GM12878 (cell line): ENCODE measurements around the gene PIK3R2. TPM values are rescaled to one million over a fixed set of nuclear protein-coding genes. Genes with fewer than 3 reads are reported as not detected.

ENCODE experiments used
- ATAC-seq: fragments of 200-7000 bp; cut with Tn5 transposase; 3 replicates; pipeline ENCODE4 v1.9.1; 2020; ENCODE audit warnings: mild to moderate bottlenecking, moderate library complexity
- BruUV-seq: library from RNA; stranded (reverse); fragments of 400-500 nt; replicated peaks from 2 replicates; lab custom pipeline; 2021; lab: Mats Ljungman, UMichigan
- CTCF ChIA-PET: fragments of 300-600 bp; sonication (Branson Sonifier 250); formaldehyde crosslinking; extraction: SDS; loops from one replicate; lab custom pipeline; 2021; ENCODE audit warnings: inconsistent platforms; lab: Yijun Ruan, JAX
- POLR2A ChIA-PET: fragments of 350-600 bp; formaldehyde crosslinking; extraction: SDS; loops from one replicate; lab custom pipeline; 2021; ENCODE audit warnings: inconsistent platforms; lab: Charles Lee
- RAD21 ChIA-PET: fragments of 300-600 bp; sonication (Branson Sonifier 250); formaldehyde crosslinking; loops from one replicate; lab custom pipeline; 2023; ENCODE audit warnings: antibody characterized with exemption; ENCODE audit not compliant: unreplicated experiment; lab: Charles Lee
- SMC1A ChIA-PET: fragments of 300-600 bp; sonication (Branson Sonifier 250); formaldehyde crosslinking; loops from one replicate; lab custom pipeline; 2023; ENCODE audit not compliant: unreplicated experiment, uncharacterized antibody; lab: Charles Lee
- DNase-seq: peaks from one replicate; pipeline ENCODE4 v3.0.0-alpha.2; 2011; ENCODE audit warnings: low read depth, low spot score
- FAIRE-seq: peaks from 3 replicates; lab custom pipeline; 2011; peaks lifted over from hg19 to GRCh38; lab: Jason Lieb, UNC
- H2AFZ ChIP-seq: 2 replicates; pipeline ENCODE4 v1.6.0; 2011; ENCODE audit warnings: low read depth, low read length, control low read depth; ENCODE audit not compliant: control insufficient read depth
- H3K27ac ChIP-seq: 2 replicates; pipeline ENCODE4 v1.5.1; 2011; ENCODE audit warnings: control low read depth; ENCODE audit not compliant: control insufficient read depth, insufficient read depth
- H3K27me3 ChIP-seq, 2 experiments: replicated peaks in 1 of 2; 2 replicates each; pipeline versions ENCODE4 v1.6.0 to v1.6.1; 2011; ENCODE audit warnings: low read length in 1 of 2; ENCODE audit not compliant: control insufficient read depth in 2 of 2, insufficient read depth in 2 of 2
- H3K36me3 ChIP-seq, 2 experiments: 2 replicates each; pipeline ENCODE4 v1.5.1; 2011; ENCODE audit warnings: low read length in 1 of 2; ENCODE audit not compliant: control insufficient read depth in 2 of 2, insufficient read depth in 2 of 2
- H3K4me1 ChIP-seq: 2 replicates; pipeline ENCODE4 v1.6.1; 2011; ENCODE audit warnings: mild to moderate bottlenecking, low read length, moderate library complexity, mixed read lengths; ENCODE audit not compliant: control insufficient read depth, insufficient read depth
- H3K4me2 ChIP-seq: 2 replicates; pipeline ENCODE4 v1.6.0; 2011; ENCODE audit warnings: control low read depth; ENCODE audit not compliant: control insufficient read depth, insufficient read depth
- H3K4me3 ChIP-seq: fragments of 200-600 bp; sonication (generic); 2 replicates; pipeline ENCODE4 v1.5.1; 2016
- H3K79me2 ChIP-seq: 2 replicates; pipeline ENCODE4 v1.6.0; 2011; ENCODE audit warnings: low read length; ENCODE audit not compliant: control insufficient read depth, insufficient read depth
- H3K9ac ChIP-seq: 2 replicates; pipeline ENCODE4 v1.8.0; 2011; ENCODE audit warnings: low read length, control low read depth, mixed read lengths; ENCODE audit not compliant: control insufficient read depth, insufficient read depth
- H3K9me3 ChIP-seq: replicated peaks from 3 replicates; pipeline ENCODE4 v1.5.1; 2011; ENCODE audit warnings: mild to moderate bottlenecking, low read length; ENCODE audit not compliant: control insufficient read depth, insufficient read depth
- H4K20me1 ChIP-seq: 2 replicates; pipeline ENCODE4 v1.6.0; 2011; ENCODE audit not compliant: control insufficient read depth, insufficient read depth
- CREB1 ChIP-seq: IDR thresholded peaks from 2 replicates; pipeline ENCODE4 v1.6.1; 2012; ENCODE audit warnings: low read depth, mild to moderate bottlenecking, inconsistent platforms
- CTCF ChIP-seq, 3 experiments: IDR thresholded peaks in 2 of 3; conservative IDR thresholded peaks in 1 of 3; 2 replicates each; pipeline ENCODE4 v1.5.1; 2011; ENCODE audit warnings: low read depth in 3 of 3, low read length in 3 of 3, mild to moderate bottlenecking in 3 of 3, control low read depth in 2 of 3, moderate library complexity in 2 of 3, inconsistent platforms in 1 of 3, mixed read lengths in 1 of 3; ENCODE audit not compliant: control insufficient read depth in 2 of 3, insufficient read depth in 1 of 3; ENCODE audit errors: extremely low read depth in 1 of 3
- EP300 ChIP-seq, 2 experiments: fragments of 150-350 bp in 1 of 2; IDR thresholded peaks; 2 replicates each; pipeline ENCODE4 v1.6.1; 2011 to 2012; ENCODE audit warnings: low read depth in 2 of 2, low read length in 2 of 2, borderline replicate concordance in 1 of 2, improper control_type of control experiment in 1 of 2, inconsistent platforms in 1 of 2; ENCODE audit not compliant: control insufficient read depth in 1 of 2
- FOXK2 ChIP-seq: fragments of 450-650 bp; IDR thresholded peaks from 2 replicates; pipeline ENCODE4 v1.6.1; 2017; ENCODE audit warnings: mild to moderate bottlenecking, moderate library complexity
- GABPA ChIP-seq: IDR thresholded peaks from 2 replicates; pipeline ENCODE4 v1.6.1; 2014; ENCODE audit warnings: antibody characterized with exemption, low read depth, mild to moderate bottlenecking, inconsistent platforms
- GATAD2B ChIP-seq: fragments of 450-650 bp; conservative IDR thresholded peaks from 2 replicates; pipeline ENCODE4 v1.6.1; 2017; ENCODE audit warnings: low read depth, mild to moderate bottlenecking, moderate library complexity
- RFX5 ChIP-seq: IDR thresholded peaks from 2 replicates; pipeline ENCODE4 v1.6.1; 2011; ENCODE audit warnings: low read depth, low read length, improper control_type of control experiment
- RUNX3 ChIP-seq: IDR thresholded peaks from 2 replicates; pipeline ENCODE4 v1.6.1; 2012; ENCODE audit warnings: low read length, inconsistent platforms
- SIN3A ChIP-seq: IDR thresholded peaks from 2 replicates; pipeline ENCODE4 v1.6.1; 2012; ENCODE audit warnings: low read depth, low read length, improper control_type of control experiment
- SP1 ChIP-seq: IDR thresholded peaks from one replicate; pipeline ENCODE4 v1.6.1; 2011; ENCODE audit warnings: low read depth, low read length
- ZNF24 ChIP-seq: fragments of 450-650 bp; IDR thresholded peaks from 2 replicates; pipeline ENCODE4 v1.6.1; 2017; ENCODE audit warnings: antibody characterized with exemption, mild to moderate bottlenecking
- WGBS: methylation state at CpG from one replicate; pipeline ENCODE4 v1.1.6; 2016; ENCODE audit warnings: low lambda C conversion rate; ENCODE audit not compliant: insufficient replicate concordance, insufficient coverage; ENCODE audit errors: missing lambda C conversion rate; 5-methylcytosine and 5-hydroxymethylcytosine counted together
- in situ Hi-C: fragments of 300-500 bp; cut with MboI; formaldehyde crosslinking; loops from 9 replicates; pipeline ENCODE4 v1.14.3; 2018; ENCODE audit warnings: mixed read lengths
- intact Hi-C: fragments of 100-400 bp; cut with micrococcal nuclease; formaldehyde crosslinking; loops from one replicate; pipeline ENCODE4 v1.14.2; 2022; ENCODE audit not compliant: unreplicated experiment
- polyA plus RNA-seq, 11 experiments: library from polyadenylated mRNA; depleted of rRNA in 4 of 11; unstranded in 6 of 11; stranded (reverse) in 5 of 11; fragments of >200 nt; fragmentation: Nextera tagmentation in 4 of 11; fragmentation: Illumina TruSeq in 1 of 11; extraction: Ambion mirVana in 4 of 11; extraction: Trizol in 1 of 11; gene quantifications; 1 replicate in 1 of 11; 2 replicates in 10 of 11; pipeline versions ENCODE4 v1.2.1 to v1.2.3, GENCODE V29; 2011 to 2016; ENCODE audit warnings: inconsistent platforms in 2 of 11, missing spikeins in 2 of 11, low read depth in 1 of 11
- total RNA-seq, 4 experiments: library from RNA; depleted of rRNA in 3 of 4; stranded (reverse); fragments of >200 nt in 3 of 4; fragmentation: Illumina TruSeq in 1 of 4; extraction: Trizol in 1 of 4; gene quantifications; 2 replicates each; pipeline versions ENCODE4 v1.2.1 to v1.2.3, GENCODE V29; 2013 to 2021
- TF ChIP-seq, protein P1 (sequence below): fragments of 450-650 bp; IDR thresholded peaks from 2 replicates; pipeline ENCODE4 v1.6.1; 2017; ENCODE audit warnings: mild to moderate bottlenecking, moderate library complexity
- TF ChIP-seq, protein P2 (sequence below): fragments of 450-650 bp; IDR thresholded peaks from 2 replicates; pipeline ENCODE4 v1.6.1; 2017; ENCODE audit warnings: borderline replicate concordance

The PIK3R2 gene
- total and polyA plus RNA-seq, 10 of the 15 experiments (the other 5 are each of a cell fraction or from before 2014, with no cell fraction given) = 0.26 to 22.6 (median 2.5) TPM

- no peak for TF ChIP-seq GABPA
- TF ChIP-seq CREB1 = no peak
- no peak for TF ChIP-seq SP1
Measured at GRCh38 chr19:18167011-18167410, 14.0 kb downstream of the PIK3R2 start (continued).

DNA sequence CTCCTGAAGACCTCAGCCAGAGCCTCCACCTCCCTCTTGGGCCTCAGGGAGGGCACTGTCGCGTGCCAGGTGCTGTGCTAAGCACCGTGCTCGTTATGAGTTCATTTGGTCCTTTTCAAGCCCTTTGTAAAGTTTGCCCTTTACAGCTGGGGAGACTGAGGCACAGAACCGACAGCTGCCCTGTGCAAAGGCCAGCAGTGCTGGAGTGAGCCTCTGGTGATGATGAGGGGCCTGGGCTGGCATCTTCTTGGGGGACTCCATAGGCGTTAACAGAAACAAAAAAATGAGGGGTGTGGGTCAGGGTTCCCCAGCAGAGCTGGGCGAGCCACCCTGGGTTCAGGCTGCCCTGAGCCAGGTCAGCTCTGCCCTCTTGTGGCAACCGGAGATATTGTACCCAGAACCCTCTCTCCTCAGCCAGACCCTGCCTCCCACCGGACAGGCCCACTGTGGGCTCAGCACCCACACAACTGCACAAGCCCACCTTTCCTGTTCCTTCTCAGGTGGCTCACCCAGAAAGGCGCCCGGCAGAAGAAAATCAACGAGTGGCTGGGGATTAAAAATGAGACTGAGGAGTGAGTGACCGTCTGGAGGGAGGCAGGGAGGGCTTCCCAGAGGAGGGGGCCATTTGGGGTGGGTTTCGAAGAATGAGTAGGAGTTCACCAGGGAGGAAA, 15.1 kb downstream of the PIK3R2 start:
- H3K9ac ChIP-seq = no peak overlapping the region; the same call in 1 of the 2 replicates
- DNase-seq (no peak), FAIRE-seq (no peak), ATAC-seq (peak; percentile 65)
- SMC1A ChIA-PET = interaction anchor here (0.9 to 1.8 kb wide), 16 partner anchors 14 to 109 kb away, joined by 3 to 10 read pairs (median 3); no protein-coding TSS in a partner anchor
- POLR2A ChIA-PET = interaction anchor here (0.5 to 1.7 kb wide), 6 partner anchors 8 to 80 kb away, joined by 3 to 9 read pairs (median 4); no protein-coding TSS in a partner anchor
- H3K27me3 ChIP-seq = no peaks in the 10 kb centered on the region
- H3K4me2 ChIP-seq = no peak overlapping the region
- no peak overlapping the region for H2AFZ ChIP-seq
- H3K9me3 ChIP-seq = no peaks in the 10 kb centered on the region
- H3K4me3 ChIP-seq = no peak overlapping the region
- 19% methylated on average over 14 of the region's 14 CpGs for WGBS
- CTCF ChIA-PET = interaction anchor here (0.6 to 3.2 kb wide), 29 partner anchors 8 to 247 kb away, joined by 3 to 21 read pairs (median 4); partner anchors contain the start of genes ARRDC2 and PIK3R2
- BruUV-seq = no TSS peak
- peaks cover 44% of the 10 kb centered on the region for H3K4me1 ChIP-seq
- H3K36me3 ChIP-seq = peaks cover 3 to 4% of the 10 kb centered on the region in 2 experiments; a peak in 3 of 4 replicates
- intact Hi-C loops = loop anchor here (1.0 to 2.0 kb wide), 3 partner anchors 55 to 161 kb away; no protein-coding TSS in a partner anchor
- H3K79me2 ChIP-seq = no peaks in the 10 kb centered on the region; the same call in none of the 2 replicates
- 0 out of 2 replicates have a peak overlapping the region, but pooled peaks have one; percentile 4 for H3K27ac ChIP-seq
- in situ Hi-C loops = no loop called here
- RAD21 ChIA-PET = interaction anchor here (0.7 to 2.3 kb wide), 19 partner anchors 13 to 213 kb away, joined by 3 to 14 read pairs (median 4); partner anchors contain the start of genes ARRDC2, MAST3, MPV17L2 and PIK3R2
- no peaks in the 10 kb centered on the region for H4K20me1 ChIP-seq
- TF ChIP-seq RFX5 (no peak), FOXK2 (no peak), EP300 (IDR thresholded peaks at IDR 0.05; ENCODE audit: borderline replicate concordance in 1 of 2, control insufficient read depth in 1 of 2, low read depth in 2 of 2, low read length in 2 of 2) (no peak), RUNX3 (peak; percentile 37; the same call in 1 of the 2 replicates), ZNF24 (no peak), SIN3A (no peak), GABPA (no peak), GATAD2B (0 out of 2 replicates have a peak, but pooled peaks have one; percentile 7), CTCF (IDR thresholded peaks at IDR 0.05 in 2 of 3, conservative IDR thresholded peaks at IDR 0.05 in 1 of 3; ENCODE audit: control insufficient read depth in 2 of 3, extremely low read depth in 1 of 3, insufficient read depth in 1 of 3, low read depth in 3 of 3, low read length in 3 of 3) (peak; percentile 87 to 90 (median 87))
- TF ChIP-seq, protein P1, sequence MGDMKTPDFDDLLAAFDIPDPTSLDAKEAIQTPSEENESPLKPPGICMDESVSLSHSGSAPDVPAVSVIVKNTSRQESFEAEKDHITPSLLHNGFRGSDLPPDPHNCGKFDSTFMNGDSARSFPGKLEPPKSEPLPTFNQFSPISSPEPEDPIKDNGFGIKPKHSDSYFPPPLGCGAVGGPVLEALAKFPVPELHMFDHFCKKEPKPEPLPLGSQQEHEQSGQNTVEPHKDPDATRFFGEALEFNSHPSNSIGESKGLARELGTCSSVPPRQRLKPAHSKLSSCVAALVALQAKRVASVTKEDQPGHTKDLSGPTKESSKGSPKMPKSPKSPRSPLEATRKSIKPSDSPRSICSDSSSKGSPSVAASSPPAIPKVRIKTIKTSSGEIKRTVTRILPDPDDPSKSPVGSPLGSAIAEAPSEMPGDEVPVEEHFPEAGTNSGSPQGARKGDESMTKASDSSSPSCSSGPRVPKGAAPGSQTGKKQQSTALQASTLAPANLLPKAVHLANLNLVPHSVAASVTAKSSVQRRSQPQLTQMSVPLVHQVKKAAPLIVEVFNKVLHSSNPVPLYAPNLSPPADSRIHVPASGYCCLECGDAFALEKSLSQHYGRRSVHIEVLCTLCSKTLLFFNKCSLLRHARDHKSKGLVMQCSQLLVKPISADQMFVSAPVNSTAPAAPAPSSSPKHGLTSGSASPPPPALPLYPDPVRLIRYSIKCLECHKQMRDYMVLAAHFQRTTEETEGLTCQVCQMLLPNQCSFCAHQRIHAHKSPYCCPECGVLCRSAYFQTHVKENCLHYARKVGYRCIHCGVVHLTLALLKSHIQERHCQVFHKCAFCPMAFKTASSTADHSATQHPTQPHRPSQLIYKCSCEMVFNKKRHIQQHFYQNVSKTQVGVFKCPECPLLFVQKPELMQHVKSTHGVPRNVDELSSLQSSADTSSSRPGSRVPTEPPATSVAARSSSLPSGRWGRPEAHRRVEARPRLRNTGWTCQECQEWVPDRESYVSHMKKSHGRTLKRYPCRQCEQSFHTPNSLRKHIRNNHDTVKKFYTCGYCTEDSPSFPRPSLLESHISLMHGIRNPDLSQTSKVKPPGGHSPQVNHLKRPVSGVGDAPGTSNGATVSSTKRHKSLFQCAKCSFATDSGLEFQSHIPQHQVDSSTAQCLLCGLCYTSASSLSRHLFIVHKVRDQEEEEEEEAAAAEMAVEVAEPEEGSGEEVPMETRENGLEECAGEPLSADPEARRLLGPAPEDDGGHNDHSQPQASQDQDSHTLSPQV = no peak
- TF ChIP-seq, protein P2, sequence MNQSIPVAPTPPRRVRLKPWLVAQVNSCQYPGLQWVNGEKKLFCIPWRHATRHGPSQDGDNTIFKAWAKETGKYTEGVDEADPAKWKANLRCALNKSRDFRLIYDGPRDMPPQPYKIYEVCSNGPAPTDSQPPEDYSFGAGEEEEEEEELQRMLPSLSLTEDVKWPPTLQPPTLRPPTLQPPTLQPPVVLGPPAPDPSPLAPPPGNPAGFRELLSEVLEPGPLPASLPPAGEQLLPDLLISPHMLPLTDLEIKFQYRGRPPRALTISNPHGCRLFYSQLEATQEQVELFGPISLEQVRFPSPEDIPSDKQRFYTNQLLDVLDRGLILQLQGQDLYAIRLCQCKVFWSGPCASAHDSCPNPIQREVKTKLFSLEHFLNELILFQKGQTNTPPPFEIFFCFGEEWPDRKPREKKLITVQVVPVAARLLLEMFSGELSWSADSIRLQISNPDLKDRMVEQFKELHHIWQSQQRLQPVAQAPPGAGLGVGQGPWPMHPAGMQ = no peak
